Measurements from ENCODE around the gene ST6GALNAC5.

Gene ST6GALNAC5

DNA sequence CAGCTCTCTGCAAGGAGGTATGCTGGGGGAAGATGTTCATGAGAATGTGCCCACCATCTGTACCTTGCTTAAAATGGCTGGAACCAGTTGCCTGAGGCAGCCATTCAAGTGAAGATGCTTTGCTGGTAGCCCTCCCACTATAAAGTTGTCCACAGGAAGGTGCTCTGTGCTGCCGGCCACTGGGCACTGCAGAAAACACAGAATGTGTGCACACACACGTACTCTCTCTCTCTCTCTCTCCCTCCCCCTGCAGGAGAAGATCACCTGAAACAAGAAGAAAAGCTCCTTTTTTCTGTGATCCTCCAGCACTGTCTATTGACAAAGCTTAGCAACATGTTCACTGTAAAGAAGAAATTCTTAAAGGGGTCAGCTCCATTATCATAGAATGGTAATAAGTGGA lies 217.2 kb downstream of the ST6GALNAC5 start:
- TF ChIP-seq, protein P1, sequence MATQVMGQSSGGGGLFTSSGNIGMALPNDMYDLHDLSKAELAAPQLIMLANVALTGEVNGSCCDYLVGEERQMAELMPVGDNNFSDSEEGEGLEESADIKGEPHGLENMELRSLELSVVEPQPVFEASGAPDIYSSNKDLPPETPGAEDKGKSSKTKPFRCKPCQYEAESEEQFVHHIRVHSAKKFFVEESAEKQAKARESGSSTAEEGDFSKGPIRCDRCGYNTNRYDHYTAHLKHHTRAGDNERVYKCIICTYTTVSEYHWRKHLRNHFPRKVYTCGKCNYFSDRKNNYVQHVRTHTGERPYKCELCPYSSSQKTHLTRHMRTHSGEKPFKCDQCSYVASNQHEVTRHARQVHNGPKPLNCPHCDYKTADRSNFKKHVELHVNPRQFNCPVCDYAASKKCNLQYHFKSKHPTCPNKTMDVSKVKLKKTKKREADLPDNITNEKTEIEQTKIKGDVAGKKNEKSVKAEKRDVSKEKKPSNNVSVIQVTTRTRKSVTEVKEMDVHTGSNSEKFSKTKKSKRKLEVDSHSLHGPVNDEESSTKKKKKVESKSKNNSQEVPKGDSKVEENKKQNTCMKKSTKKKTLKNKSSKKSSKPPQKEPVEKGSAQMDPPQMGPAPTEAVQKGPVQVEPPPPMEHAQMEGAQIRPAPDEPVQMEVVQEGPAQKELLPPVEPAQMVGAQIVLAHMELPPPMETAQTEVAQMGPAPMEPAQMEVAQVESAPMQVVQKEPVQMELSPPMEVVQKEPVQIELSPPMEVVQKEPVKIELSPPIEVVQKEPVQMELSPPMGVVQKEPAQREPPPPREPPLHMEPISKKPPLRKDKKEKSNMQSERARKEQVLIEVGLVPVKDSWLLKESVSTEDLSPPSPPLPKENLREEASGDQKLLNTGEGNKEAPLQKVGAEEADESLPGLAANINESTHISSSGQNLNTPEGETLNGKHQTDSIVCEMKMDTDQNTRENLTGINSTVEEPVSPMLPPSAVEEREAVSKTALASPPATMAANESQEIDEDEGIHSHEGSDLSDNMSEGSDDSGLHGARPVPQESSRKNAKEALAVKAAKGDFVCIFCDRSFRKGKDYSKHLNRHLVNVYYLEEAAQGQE (IDR thresholded peaks at IDR 0.05; ENCODE audit: insufficient read depth in 1 of 2, low read depth in 2 of 2, low read length in 2 of 2), result no peak
- TF ChIP-seq TAF1 (IDR thresholded peaks at IDR 0.05; ENCODE audit: borderline replicate concordance, insufficient read depth, low read length) (no peak), POLR2AphosphoS5 (IDR thresholded peaks at IDR 0.05; ENCODE audit: low read depth, low read length) (no peak), SIN3A (IDR thresholded peaks at IDR 0.05; ENCODE audit: borderline replicate concordance, insufficient read depth, low read length) (no peak), FOXP2 (optimal IDR thresholded peaks at IDR 0.05; ENCODE audit: borderline replicate concordance, extremely low read depth, extremely low read length, insufficient read depth) (no peak)

DNA sequence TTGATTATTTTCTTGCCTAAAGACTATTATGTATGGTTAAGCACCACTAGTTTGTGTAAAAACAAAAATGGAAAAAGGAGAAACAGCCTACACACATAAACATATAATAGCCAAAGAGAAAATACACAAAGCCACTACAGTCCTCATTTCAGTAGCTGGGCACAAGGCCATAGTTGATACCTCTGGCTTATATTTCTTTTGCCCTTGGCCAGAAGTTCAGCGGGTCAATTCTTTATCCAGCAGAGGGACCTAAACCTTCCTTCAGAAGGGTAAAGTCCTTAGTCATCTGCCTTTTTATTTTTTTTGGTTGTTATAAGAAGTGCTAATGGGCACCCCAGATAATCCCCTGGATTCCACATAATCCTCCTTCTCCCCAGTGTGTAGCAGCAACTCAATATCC lies 217.8 kb downstream of the ST6GALNAC5 start:
- TF ChIP-seq, protein P1 (IDR thresholded peaks at IDR 0.05; ENCODE audit: insufficient read depth in 1 of 2, low read depth in 2 of 2, low read length in 2 of 2), result no peak
- TF ChIP-seq SIN3A (IDR thresholded peaks at IDR 0.05; ENCODE audit: borderline replicate concordance, insufficient read depth, low read length), result no peak
- no peak for TF ChIP-seq FOXP2 (optimal IDR thresholded peaks at IDR 0.05; ENCODE audit: borderline replicate concordance, extremely low read depth, extremely low read length, insufficient read depth)
- TF ChIP-seq POLR2AphosphoS5 (IDR thresholded peaks at IDR 0.05; ENCODE audit: low read depth, low read length), result no peak
- TF ChIP-seq TAF1 (IDR thresholded peaks at IDR 0.05; ENCODE audit: borderline replicate concordance, insufficient read depth, low read length), result no peak

DNA sequence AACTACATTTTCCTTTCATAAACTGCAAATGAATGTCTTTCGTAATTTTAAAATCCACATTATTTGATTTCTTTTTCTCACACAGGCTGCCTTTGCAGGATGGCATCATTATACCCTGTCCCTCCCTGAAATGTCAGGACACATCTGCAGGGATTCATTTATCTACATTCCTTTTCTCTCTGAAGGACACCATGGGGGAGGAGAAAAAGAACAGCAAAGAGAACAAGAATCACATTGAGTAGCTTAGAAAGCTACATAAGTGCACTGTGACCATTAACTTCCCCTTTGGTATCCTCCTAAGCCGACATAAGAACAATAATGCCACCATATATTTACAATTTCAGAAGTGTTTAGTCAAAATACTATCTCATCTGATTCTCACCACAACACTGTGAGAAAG lies 222.5 kb downstream of the ST6GALNAC5 start:
- TF ChIP-seq POLR2AphosphoS5 (IDR thresholded peaks at IDR 0.05; ENCODE audit: low read depth, low read length) (no peak), FOXP2 (optimal IDR thresholded peaks at IDR 0.05; ENCODE audit: borderline replicate concordance, extremely low read depth, extremely low read length, insufficient read depth) (no peak), SIN3A (IDR thresholded peaks at IDR 0.05; ENCODE audit: borderline replicate concordance, insufficient read depth, low read length) (no peak), TAF1 (IDR thresholded peaks at IDR 0.05; ENCODE audit: borderline replicate concordance, insufficient read depth, low read length) (no peak)
- TF ChIP-seq, protein P1 (IDR thresholded peaks at IDR 0.05; ENCODE audit: insufficient read depth in 1 of 2, low read depth in 2 of 2, low read length in 2 of 2), result no peak

DNA sequence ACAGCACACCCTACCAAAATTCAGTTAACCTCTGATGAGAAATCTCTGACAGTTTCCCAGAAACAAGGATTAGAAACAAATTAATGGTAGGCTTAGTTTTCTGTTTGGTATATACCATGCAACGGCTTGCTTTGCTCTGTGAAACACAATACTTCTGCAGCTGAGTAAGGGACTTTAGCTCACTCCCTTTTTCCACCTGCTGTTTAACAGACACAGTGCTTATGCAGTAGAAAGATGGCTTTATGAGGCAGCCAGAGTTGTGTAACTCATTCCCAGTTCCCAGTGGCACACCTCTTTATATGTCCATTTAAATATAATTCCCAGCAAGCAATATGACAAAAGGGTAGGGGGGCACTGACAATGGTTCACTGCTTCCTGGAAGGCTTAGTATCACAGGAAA lies 228.0 kb downstream of the ST6GALNAC5 start:
- TF ChIP-seq FOXP2 (optimal IDR thresholded peaks at IDR 0.05; ENCODE audit: borderline replicate concordance, extremely low read depth, extremely low read length, insufficient read depth) (no peak), SIN3A (IDR thresholded peaks at IDR 0.05; ENCODE audit: borderline replicate concordance, insufficient read depth, low read length) (no peak), POLR2AphosphoS5 (IDR thresholded peaks at IDR 0.05; ENCODE audit: low read depth, low read length) (no peak), TAF1 (IDR thresholded peaks at IDR 0.05; ENCODE audit: borderline replicate concordance, insufficient read depth, low read length) (no peak)
- TF ChIP-seq, protein P1 (IDR thresholded peaks at IDR 0.05; ENCODE audit: insufficient read depth in 1 of 2, low read depth in 2 of 2, low read length in 2 of 2), result no peak
